IMR-90 (cell line): Measurements from ENCODE around the gene ITPKB.

Experiments
- BHLHE40 ChIP-seq: fragments of 150-350 bp; IDR thresholded peaks from 2 replicates; pipeline ENCODE4 v1.6.1; 2016; ENCODE audit warnings: mild to moderate bottlenecking, low read depth, low read length
- CEBPB ChIP-seq: IDR thresholded peaks from 2 replicates; pipeline ENCODE4 v1.6.1; 2012; ENCODE audit warnings: low read depth, low read length, improper control_type of control experiment
- CHD1 ChIP-seq: IDR thresholded peaks from 2 replicates; pipeline ENCODE4 v1.6.1; 2012; ENCODE audit warnings: low read depth, low read length, improper control_type of control experiment
- CTCF ChIP-seq: conservative IDR thresholded peaks from 2 replicates; pipeline ENCODE4 v1.5.1; 2012; ENCODE audit warnings: mild to moderate bottlenecking, low read depth, low read length, improper control_type of control experiment
- ELK1 ChIP-seq: fragments of 150-350 bp; IDR thresholded peaks from 2 replicates; pipeline ENCODE4 v1.6.1; 2016; ENCODE audit warnings: low read depth, mild to moderate bottlenecking, low read length, moderate library complexity, borderline replicate concordance
- MAZ ChIP-seq: IDR thresholded peaks from 2 replicates; pipeline ENCODE4 v1.6.1; 2012; ENCODE audit warnings: low read depth, mild to moderate bottlenecking, low read length, improper control_type of control experiment, moderate library complexity, borderline replicate concordance
- POLR2A ChIP-seq: IDR thresholded peaks from 2 replicates; pipeline ENCODE4 v1.6.1; 2012; ENCODE audit warnings: mild to moderate bottlenecking, low read depth, low read length
- RAD21 ChIP-seq: IDR thresholded peaks from 2 replicates; pipeline ENCODE4 v1.6.1; 2012; ENCODE audit warnings: low read length, improper control_type of control experiment
- RCOR1 ChIP-seq: IDR thresholded peaks from 2 replicates; pipeline ENCODE4 v1.6.1; 2012; ENCODE audit warnings: mild to moderate bottlenecking, low read length, improper control_type of control experiment; ENCODE audit not compliant: insufficient replicate concordance
- RFX5 ChIP-seq: IDR thresholded peaks from 2 replicates; pipeline ENCODE4 v1.8.0; 2012; ENCODE audit warnings: low read depth, mild to moderate bottlenecking, low read length, moderate library complexity
- USF2 ChIP-seq: fragments of 150-350 bp; IDR thresholded peaks from 2 replicates; pipeline ENCODE4 v1.6.1; 2017; ENCODE audit warnings: mild to moderate bottlenecking, antibody characterized with exemption, low read length, low read depth

GRCh38 chr1:226607268-226607660 is 131.8 kb downstream of the ITPKB start:
- no peak for TF ChIP-seq ELK1
- no peak for TF ChIP-seq CTCF
- no peak for TF ChIP-seq BHLHE40
- no peak for TF ChIP-seq CEBPB
- no peak for TF ChIP-seq CHD1
- TF ChIP-seq MAZ, result no peak
- no peak for TF ChIP-seq POLR2A
- TF ChIP-seq RAD21, result no peak
- TF ChIP-seq RFX5, result no peak
- TF ChIP-seq RCOR1, result no peak
- TF ChIP-seq USF2, result no peak
